ENCODE data around the gene FEM1A. TPM values are rescaled to one million over a fixed set of nuclear protein-coding genes. Genes with fewer than 3 reads are reported as not detected.
"Not testable (repeated sequence)": the region's sequence is repeated elsewhere in the genome, so short reads cannot be mapped to it uniquely, and the experiment has no call there.

FEM1A gene
- total RNA-seq, 1 experiment from 2014 or later: 7.0 TPM

DNA sequence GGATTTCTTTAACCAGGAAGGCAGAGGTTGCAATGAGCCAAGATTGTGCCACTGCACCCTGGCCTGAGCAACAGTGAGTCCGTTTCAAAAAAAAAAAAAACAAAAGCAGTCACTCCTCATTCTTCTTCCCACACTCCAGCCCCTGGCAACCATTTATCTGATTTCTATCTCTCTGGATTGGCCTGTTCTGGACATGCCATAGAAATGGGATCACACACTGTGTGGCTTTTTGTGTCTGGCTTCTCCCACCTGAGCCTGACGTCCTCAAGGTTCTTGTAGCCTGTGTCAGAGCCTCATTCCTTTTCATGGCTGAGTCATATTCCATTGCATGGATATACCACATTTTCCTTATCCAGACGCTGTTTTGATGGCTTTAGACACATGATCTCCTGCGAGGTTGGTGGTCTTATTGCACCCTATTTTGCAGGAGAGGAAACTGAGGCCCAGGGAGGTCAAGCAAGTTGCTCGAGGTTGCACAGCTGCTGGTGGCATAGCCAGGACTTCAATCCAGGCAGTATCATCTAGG, 15.8 kb upstream of the FEM1A start:
- intact Hi-C loops (cut with micrococcal nuclease; ENCODE audit: unreplicated experiment): no loop called here
- ChIA-PET POLR2A (ENCODE audit: unreplicated experiment) (no interaction called here), CTCF (no interaction called here)
- Histone ChIP-seq H3K4me1 (replicated peaks; ENCODE audit: insufficient read depth) (no peaks in the 10 kb centered on the region), H4K20me1 (ENCODE audit: insufficient read depth) (no peaks in the 10 kb centered on the region), H3K4me3 (no peak overlapping the region), H3K36me3 (ENCODE audit: low read depth) (no peaks in the 10 kb centered on the region), H3K79me2 (ENCODE audit: low read depth) (no peaks in the 10 kb centered on the region), H3F3A (ENCODE audit: insufficient read depth, low read depth) (no peaks in the 10 kb centered on the region), H3K4me2 (no peak overlapping the region), H3K27me3 (ENCODE audit: insufficient read depth, low read depth) (peaks cover 64% of the 10 kb centered on the region), H3K9me2 (ENCODE audit: insufficient read depth) (no peaks in the 10 kb centered on the region), H3K9me3 (ENCODE audit: insufficient read depth, low read depth) (no peaks in the 10 kb centered on the region), H2AFZ (no peak overlapping the region), H3K27ac (no peak overlapping the region)
- TF ChIP-seq EZH2 (IDR thresholded peaks at IDR 0.05; ENCODE audit: low read depth) (no peak), CTCF (conservative IDR thresholded peaks at IDR 0.05) (no peak)
- no peak for DNase-seq
- BruUV-seq (replicated peaks): no TSS peak

- Histone ChIP-seq H3K4me3 (no peak overlapping the region), H3K79me2 (ENCODE audit: low read depth) (no peaks in the 10 kb centered on the region), H3K9me2 (ENCODE audit: insufficient read depth) (no peaks in the 10 kb centered on the region), H4K20me1 (ENCODE audit: insufficient read depth) (no peaks in the 10 kb centered on the region), H3F3A (ENCODE audit: insufficient read depth, low read depth) (no peaks in the 10 kb centered on the region), H3K36me3 (ENCODE audit: low read depth) (no peaks in the 10 kb centered on the region), H3K27me3 (ENCODE audit: insufficient read depth, low read depth) (peaks cover 72% of the 10 kb centered on the region), H3K4me1 (replicated peaks; ENCODE audit: insufficient read depth) (no peaks in the 10 kb centered on the region), H3K9me3 (ENCODE audit: insufficient read depth, low read depth) (no peaks in the 10 kb centered on the region), H3K27ac (no peak overlapping the region), H2AFZ (no peak overlapping the region), H3K4me2 (no peak overlapping the region)
- BruUV-seq (replicated peaks): no TSS peak
- ChIA-PET POLR2A (ENCODE audit: unreplicated experiment) (no interaction called here), CTCF (no interaction called here)
- intact Hi-C loops (cut with micrococcal nuclease; ENCODE audit: unreplicated experiment): no loop called here
- no peak for DNase-seq
- no peak for TF ChIP-seq EZH2 (IDR thresholded peaks at IDR 0.05; ENCODE audit: low read depth)
- TF ChIP-seq CTCF (conservative IDR thresholded peaks at IDR 0.05): no peak
Measured at GRCh38 chr19:4776436-4777211, 14.9 kb upstream of the FEM1A start.

DNA sequence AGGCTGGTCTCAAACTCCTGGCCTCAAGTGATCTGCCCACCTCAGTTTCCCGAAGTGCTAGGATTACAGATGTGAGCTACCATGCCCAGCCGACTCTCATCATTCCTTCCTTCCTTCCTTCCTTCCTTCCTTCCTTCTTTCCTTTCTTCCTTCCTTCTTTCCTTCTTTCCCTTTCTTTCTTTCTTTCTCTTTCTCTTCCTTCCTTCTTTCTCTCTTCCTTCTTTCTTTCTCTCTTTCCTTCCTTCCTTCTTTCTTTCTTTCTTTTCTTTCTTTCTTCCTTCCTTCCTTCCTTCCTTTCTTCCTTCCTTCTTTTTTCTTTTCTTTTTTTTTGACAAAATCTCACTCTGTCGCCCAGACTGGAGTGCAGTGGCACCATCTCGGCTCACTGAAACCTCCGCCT, 13.4 kb upstream of the FEM1A start:
- CTCF ChIA-PET; H3K9me3 ChIP-seq (ENCODE audit: insufficient read depth, low read depth); H3K9me2 ChIP-seq (ENCODE audit: insufficient read depth); H3F3A ChIP-seq (ENCODE audit: insufficient read depth, low read depth); BruUV-seq (replicated peaks); H3K4me3 ChIP-seq; H3K36me3 ChIP-seq (ENCODE audit: low read depth); H3K4me1 ChIP-seq (replicated peaks; ENCODE audit: insufficient read depth); H3K27ac ChIP-seq; H2AFZ ChIP-seq; H4K20me1 ChIP-seq (ENCODE audit: insufficient read depth); H3K4me2 ChIP-seq; intact Hi-C loops (cut with micrococcal nuclease; ENCODE audit: unreplicated experiment); DNase-seq; H3K79me2 ChIP-seq (ENCODE audit: low read depth): not testable (repeated sequence)
- POLR2A ChIA-PET (ENCODE audit: unreplicated experiment): interaction anchor here (0.6 kb wide), 1 partner anchor 125 kb away, joined by 7 read pairs; no protein-coding TSS in a partner anchor
- H3K27me3 ChIP-seq (ENCODE audit: insufficient read depth, low read depth): peaks cover 75% of the 10 kb centered on the region

Data from PC-9 (cell line).